Gastrocnemius medialis (tissue), 4 donors: ENCODE data around the gene TMEM132C.

Experiments
- POLR2A ChIP-seq, 2 donors: fragments of 450-650 bp; IDR thresholded peaks; one replicate each; pipeline ENCODE4 v1.6.1; 2017; ENCODE audit warnings: antibody characterized with exemption in 2 of 2, mild to moderate bottlenecking in 2 of 2, moderate library complexity in 2 of 2
- TF ChIP-seq, protein P1 (sequence below), 5 experiments: fragments of 450-650 bp in 3 of 5; fragments of 200-600 bp in 2 of 5; sonication (generic) in 2 of 5; IDR thresholded peaks in 4 of 5; conservative IDR thresholded peaks in 1 of 5; 1 replicate in 4 of 5; 2 replicates in 1 of 5; pipeline ENCODE4 v1.5.1; 2016 to 2019; ENCODE audit warnings: antibody characterized with exemption in 5 of 5, mild to moderate bottlenecking in 3 of 5, moderate library complexity in 3 of 5

DNA sequence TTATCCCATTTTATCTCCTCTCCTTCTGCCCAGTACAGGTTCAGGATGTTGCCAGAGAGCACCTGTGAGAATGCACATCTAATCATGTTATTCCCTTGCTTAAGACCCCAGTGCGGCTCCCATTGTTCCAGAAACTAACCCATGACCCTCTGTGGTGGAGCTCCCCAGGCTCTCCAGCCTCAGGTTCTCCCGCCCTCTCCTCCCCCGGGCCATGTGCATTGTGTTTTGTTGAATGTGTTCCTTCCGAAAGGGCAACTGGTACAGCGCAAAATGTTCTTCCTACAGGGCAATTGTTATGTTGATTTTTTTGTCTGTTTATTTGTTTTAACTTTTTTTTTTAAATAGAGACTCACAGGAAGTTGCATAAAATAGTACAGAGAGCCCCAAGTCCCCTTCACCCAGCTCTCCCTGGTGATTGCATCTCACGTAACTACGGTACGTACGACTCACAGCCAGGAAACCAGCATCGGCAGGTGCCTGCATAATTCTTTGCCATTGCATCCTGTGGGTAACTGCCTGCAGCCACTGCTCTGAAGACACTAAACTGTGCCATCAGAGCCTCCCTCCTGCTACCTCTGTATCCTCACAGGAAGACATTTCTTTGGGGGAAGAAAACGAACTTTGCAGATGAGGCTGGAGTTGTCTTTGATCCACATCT lies 31.2 kb downstream of the TMEM132C start:
- TF ChIP-seq, protein P1, sequence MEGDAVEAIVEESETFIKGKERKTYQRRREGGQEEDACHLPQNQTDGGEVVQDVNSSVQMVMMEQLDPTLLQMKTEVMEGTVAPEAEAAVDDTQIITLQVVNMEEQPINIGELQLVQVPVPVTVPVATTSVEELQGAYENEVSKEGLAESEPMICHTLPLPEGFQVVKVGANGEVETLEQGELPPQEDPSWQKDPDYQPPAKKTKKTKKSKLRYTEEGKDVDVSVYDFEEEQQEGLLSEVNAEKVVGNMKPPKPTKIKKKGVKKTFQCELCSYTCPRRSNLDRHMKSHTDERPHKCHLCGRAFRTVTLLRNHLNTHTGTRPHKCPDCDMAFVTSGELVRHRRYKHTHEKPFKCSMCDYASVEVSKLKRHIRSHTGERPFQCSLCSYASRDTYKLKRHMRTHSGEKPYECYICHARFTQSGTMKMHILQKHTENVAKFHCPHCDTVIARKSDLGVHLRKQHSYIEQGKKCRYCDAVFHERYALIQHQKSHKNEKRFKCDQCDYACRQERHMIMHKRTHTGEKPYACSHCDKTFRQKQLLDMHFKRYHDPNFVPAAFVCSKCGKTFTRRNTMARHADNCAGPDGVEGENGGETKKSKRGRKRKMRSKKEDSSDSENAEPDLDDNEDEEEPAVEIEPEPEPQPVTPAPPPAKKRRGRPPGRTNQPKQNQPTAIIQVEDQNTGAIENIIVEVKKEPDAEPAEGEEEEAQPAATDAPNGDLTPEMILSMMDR (IDR thresholded peaks at IDR 0.05 in 4 of 5, conservative IDR thresholded peaks at IDR 0.05 in 1 of 5), result no peak
- TF ChIP-seq POLR2A (IDR thresholded peaks at IDR 0.05), result no peak
